ENCODE measurements around the gene PRICKLE4.

Gene PRICKLE4

GRCh38 chr6:41780551-41781365 is at the start of gene PRICKLE4:
PRICKLE4 (plus strand) TSS chr6:41780782; CDS start chr6:41783474, 2,692 bp downstream.
- ATAC-seq (replicated peaks): peak; percentile 1 to 2
- H3K27me3 Mint-ChIP-seq: no peaks in the 10 kb centered on the region
- H3K4me1 Mint-ChIP-seq: peaks cover 24 to 41% of the 10 kb centered on the region in 2 donors
- DNase-seq: no peak
- no peaks in the 10 kb centered on the region for H3K9me3 Mint-ChIP-seq
- peak within 1 kb of the TSS; percentile 75 for H3K27ac Mint-ChIP-seq
- H3K4me3 Mint-ChIP-seq: peak within 1 kb of the TSS; percentile 87 to 94
- peaks cover 2 to 10% of the 10 kb centered on the region in 2 donors for H3K36me3 Mint-ChIP-seq

- DNase-seq (no peak), ATAC-seq (replicated peaks) (no peak)
- Mint-ChIP-seq H3K4me1 (peaks cover 53 to 64% of the 10 kb centered on the region in 2 donors), H3K27me3 (no peaks in the 10 kb centered on the region), H3K9me3 (no peaks in the 10 kb centered on the region), H3K4me3 (peak overlapping the region; percentile 86 to 91), H3K36me3 (peaks cover 22 to 35% of the 10 kb centered on the region in 2 donors), H3K27ac (peak overlapping the region; percentile 83)
Measured at GRCh38 chr6:41731561-41732086, 49.0 kb upstream of the PRICKLE4 start.

- ATAC-seq (replicated peaks) (no peak), DNase-seq (no peak)
- peak overlapping the region; percentile 89 to 91 for H3K4me3 Mint-ChIP-seq
- peak overlapping the region; percentile 83 for H3K27ac Mint-ChIP-seq
- H3K4me1 Mint-ChIP-seq: peaks cover 49 to 59% of the 10 kb centered on the region in 2 donors
- no peaks in the 10 kb centered on the region for H3K9me3 Mint-ChIP-seq
- H3K36me3 Mint-ChIP-seq: peaks cover 17 to 31% of the 10 kb centered on the region in 2 donors
- H3K27me3 Mint-ChIP-seq: no peaks in the 10 kb centered on the region
Measured at GRCh38 chr6:41732149-41732548, 48.4 kb upstream of the PRICKLE4 start.

GRCh38 chr6:41732591-41733359 is 47.8 kb upstream of the PRICKLE4 start:
- H3K27ac Mint-ChIP-seq: peak overlapping the region; percentile 83
- ATAC-seq (replicated peaks) (peak; percentile 52 to 53), DNase-seq (peak; percentile 76)
- H3K9me3 Mint-ChIP-seq: no peaks in the 10 kb centered on the region
- H3K4me3 Mint-ChIP-seq: peak overlapping the region; percentile 88 to 89
- H3K36me3 Mint-ChIP-seq: peaks cover 17 to 29% of the 10 kb centered on the region in 2 donors
- H3K4me1 Mint-ChIP-seq: peaks cover 45 to 53% of the 10 kb centered on the region in 2 donors
- H3K27me3 Mint-ChIP-seq: no peaks in the 10 kb centered on the region

GRCh38 chr6:41733360-41733706 is 47.2 kb upstream of the PRICKLE4 start:
- H3K27ac Mint-ChIP-seq: peak overlapping the region; percentile 83
- ATAC-seq (replicated peaks): no peak
- peaks cover 13 to 25% of the 10 kb centered on the region in 2 donors for H3K36me3 Mint-ChIP-seq
- no peaks in the 10 kb centered on the region for H3K9me3 Mint-ChIP-seq
- no peak for DNase-seq
- peaks cover 41 to 47% of the 10 kb centered on the region in 2 donors for H3K4me1 Mint-ChIP-seq
- peak overlapping the region; percentile 88 to 89 for H3K4me3 Mint-ChIP-seq
- no peaks in the 10 kb centered on the region for H3K27me3 Mint-ChIP-seq

- peaks cover 12 to 20% of the 10 kb centered on the region in 2 donors for H3K36me3 Mint-ChIP-seq
- H3K9me3 Mint-ChIP-seq: no peaks in the 10 kb centered on the region
- ATAC-seq (replicated peaks): peak; percentile 64 to 73
- H3K4me1 Mint-ChIP-seq: peaks cover 34 to 41% of the 10 kb centered on the region in 2 donors
- peak; percentile 81 for DNase-seq
- peak overlapping the region; percentile 83 for H3K27ac Mint-ChIP-seq
- H3K27me3 Mint-ChIP-seq: no peaks in the 10 kb centered on the region
- peak overlapping the region; percentile 88 to 89 for H3K4me3 Mint-ChIP-seq
Measured at GRCh38 chr6:41733707-41734665, 46.6 kb upstream of the PRICKLE4 start.

- ATAC-seq (replicated peaks) (peak; percentile 46 to 53), DNase-seq (peak; percentile 78)
- Mint-ChIP-seq H3K4me3 (peak overlapping the region; percentile 82 to 88), H3K27ac (peak overlapping the region; percentile 93), H3K36me3 (peaks cover 10 to 17% of the 10 kb centered on the region in 2 donors), H3K4me1 (peaks cover 26 to 32% of the 10 kb centered on the region in 2 donors), H3K9me3 (no peaks in the 10 kb centered on the region), H3K27me3 (no peaks in the 10 kb centered on the region)
Measured at GRCh38 chr6:41734666-41735426, 45.7 kb upstream of the PRICKLE4 start.

- ATAC-seq (replicated peaks) (peak; percentile 44 to 53), DNase-seq (peak; percentile 94)
- H3K4me1 Mint-ChIP-seq: peaks cover 20 to 25% of the 10 kb centered on the region in 2 donors
- peak within 1 kb of the TSS; percentile 82 to 88 for H3K4me3 Mint-ChIP-seq
- no peaks in the 10 kb centered on the region for H3K27me3 Mint-ChIP-seq
- no peaks in the 10 kb centered on the region for H3K9me3 Mint-ChIP-seq
- peaks cover 10 to 15% of the 10 kb centered on the region in 2 donors for H3K36me3 Mint-ChIP-seq
- peak within 1 kb of the TSS; percentile 93 for H3K27ac Mint-ChIP-seq
Measured at GRCh38 chr6:41735427-41736185, 45.0 kb upstream of the PRICKLE4 start, which contains the start of gene TFEB. TFEB (minus strand) TSS chr6:41735608; CDS start chr6:41691213, 44,395 bp downstream.

GRCh38 chr6:41736186-41736733 is 44.3 kb upstream of the PRICKLE4 start:
- no peak for ATAC-seq (replicated peaks)
- no peaks in the 10 kb centered on the region for H3K9me3 Mint-ChIP-seq
- DNase-seq: no peak
- no peak overlapping the region for H3K27ac Mint-ChIP-seq
- peak overlapping the region in 1 of 2 donors; percentile 4 for H3K4me3 Mint-ChIP-seq
- peaks cover 15 to 18% of the 10 kb centered on the region in 2 donors for H3K4me1 Mint-ChIP-seq
- peaks cover 10% of the 10 kb centered on the region in 2 donors for H3K36me3 Mint-ChIP-seq
- H3K27me3 Mint-ChIP-seq: no peaks in the 10 kb centered on the region

- DNase-seq: no peak
- ATAC-seq (replicated peaks): no peak
- H3K27ac Mint-ChIP-seq: no peak overlapping the region
- no peak overlapping the region for H3K4me3 Mint-ChIP-seq
- H3K36me3 Mint-ChIP-seq: peaks cover 5 to 6% of the 10 kb centered on the region in 2 donors
- peaks cover 11 to 12% of the 10 kb centered on the region in 2 donors for H3K4me1 Mint-ChIP-seq
- H3K27me3 Mint-ChIP-seq: no peaks in the 10 kb centered on the region
- H3K9me3 Mint-ChIP-seq: no peaks in the 10 kb centered on the region
Measured at GRCh38 chr6:41736800-41737555, 43.6 kb upstream of the PRICKLE4 start.

GRCh38 chr6:41737591-41738130 is 42.9 kb upstream of the PRICKLE4 start:
- Mint-ChIP-seq H3K4me3 (no peak overlapping the region), H3K36me3 (peaks cover under 1 to 1% of the 10 kb centered on the region in 2 donors), H3K27me3 (no peaks in the 10 kb centered on the region), H3K9me3 (no peaks in the 10 kb centered on the region), H3K27ac (no peak overlapping the region), H3K4me1 (peaks cover 7 to 8% of the 10 kb centered on the region in 2 donors)
- DNase-seq (no peak), ATAC-seq (replicated peaks) (no peak)
